ENCODE results near the gene TMEM63C. TPM values are rescaled to one million over a fixed set of nuclear protein-coding genes. Genes with fewer than 3 reads are reported as not detected.

The TMEM63C gene
- total RNA-seq, 3 donors from 2014 or later (not counting 1 experiment from before 2014, with no cell fraction given), result 1.5 to 5.1 (median 2.1) TPM

GRCh38 chr14:77248666-77249065 is 67.1 kb downstream of the TMEM63C start:
- Mint-ChIP-seq H3K27ac (no peak overlapping the region), H3K4me3 (no peak overlapping the region), H3K9me3 (no peaks in the 10 kb centered on the region), H3K27me3 (ENCODE audit: low read depth in 2 of 2) (peaks cover 0 to 11% of the 10 kb centered on the region in 2 donors), H3K36me3 (no peaks in the 10 kb centered on the region), H3K4me1 (no peaks in the 10 kb centered on the region)
- no peak for DNase-seq
- no peaks in the 10 kb centered on the region for H3K27me3 ChIP-seq (ENCODE audit: control insufficient read depth, insufficient read depth, low read length)
- no peaks in the 10 kb centered on the region for H3K9me3 ChIP-seq (ENCODE audit: control insufficient read depth, insufficient read depth, low read length)
- intact Hi-C loops (cut with micrococcal nuclease), result no loop called here
- no peak for TF ChIP-seq CTCF (IDR thresholded peaks at IDR 0.05)
- no peak for ATAC-seq
- no peak overlapping the region for H3K4me3 ChIP-seq (ENCODE audit: low read length)
- WGBS (ENCODE audit: insufficient coverage), result 97% methylated on average over 7 of the region's 7 CpGs
- no peak overlapping the region for H3K27ac ChIP-seq (ENCODE audit: low read length)
- H3K4me1 ChIP-seq (ENCODE audit: control insufficient read depth, insufficient read depth, low read length), result peaks cover 7% of the 10 kb centered on the region
- H3K36me3 ChIP-seq (ENCODE audit: control insufficient read depth, insufficient read depth, low read length), result no peaks in the 10 kb centered on the region

GRCh38 chr14:77249286-77249685 is 67.7 kb downstream of the TMEM63C start:
- DNase-seq, result no peak
- no peak for TF ChIP-seq CTCF (IDR thresholded peaks at IDR 0.05)
- H3K27ac Mint-ChIP-seq, result no peak overlapping the region
- H3K36me3 Mint-ChIP-seq, result no peaks in the 10 kb centered on the region
- H3K4me3 Mint-ChIP-seq, result no peak overlapping the region
- Histone ChIP-seq H3K4me3 (ENCODE audit: low read length) (no peak overlapping the region), H3K27me3 (ENCODE audit: control insufficient read depth, insufficient read depth, low read length) (no peaks in the 10 kb centered on the region), H3K4me1 (ENCODE audit: control insufficient read depth, insufficient read depth, low read length) (peaks cover 4% of the 10 kb centered on the region), H3K36me3 (ENCODE audit: control insufficient read depth, insufficient read depth, low read length) (no peaks in the 10 kb centered on the region), H3K27ac (ENCODE audit: low read length) (no peak overlapping the region), H3K9me3 (ENCODE audit: control insufficient read depth, insufficient read depth, low read length) (no peaks in the 10 kb centered on the region)
- no peaks in the 10 kb centered on the region for H3K9me3 Mint-ChIP-seq
- H3K27me3 Mint-ChIP-seq (ENCODE audit: low read depth in 2 of 2), result peaks cover 0 to 11% of the 10 kb centered on the region in 2 donors
- no peak for ATAC-seq
- WGBS (ENCODE audit: insufficient coverage), result 94% methylated on average over 7 of the region's 7 CpGs
- intact Hi-C loops (cut with micrococcal nuclease), result no loop called here
- H3K4me1 Mint-ChIP-seq, result no peaks in the 10 kb centered on the region

- Mint-ChIP-seq H3K9me3 (no peaks in the 10 kb centered on the region), H3K4me3 (no peak overlapping the region), H3K36me3 (no peaks in the 10 kb centered on the region), H3K27me3 (ENCODE audit: low read depth in 2 of 2) (peaks cover 0 to 9% of the 10 kb centered on the region in 2 donors), H3K4me1 (no peaks in the 10 kb centered on the region), H3K27ac (no peak overlapping the region)
- Histone ChIP-seq H3K4me1 (ENCODE audit: control insufficient read depth, insufficient read depth, low read length) (no peaks in the 10 kb centered on the region), H3K27me3 (ENCODE audit: control insufficient read depth, insufficient read depth, low read length) (no peaks in the 10 kb centered on the region), H3K27ac (ENCODE audit: low read length) (no peak overlapping the region), H3K9me3 (ENCODE audit: control insufficient read depth, insufficient read depth, low read length) (no peaks in the 10 kb centered on the region), H3K36me3 (ENCODE audit: control insufficient read depth, insufficient read depth, low read length) (no peaks in the 10 kb centered on the region), H3K4me3 (ENCODE audit: low read length) (no peak overlapping the region)
- WGBS (ENCODE audit: insufficient coverage), result 92% methylated on average over 6 of the region's 6 CpGs
- ATAC-seq (no peak), DNase-seq (no peak)
- intact Hi-C loops (cut with micrococcal nuclease), result no loop called here
- no peak for TF ChIP-seq CTCF (IDR thresholded peaks at IDR 0.05)
These were observed 69.3 kb downstream of the TMEM63C start for GRCh38 chr14:77250927-77251326.

GRCh38 chr14:77251870-77252269 is 70.3 kb downstream of the TMEM63C start:
- intact Hi-C loops (cut with micrococcal nuclease), result no loop called here
- H3K4me3 Mint-ChIP-seq, result no peak overlapping the region
- no peak for ATAC-seq
- Histone ChIP-seq H3K36me3 (ENCODE audit: control insufficient read depth, insufficient read depth, low read length) (no peaks in the 10 kb centered on the region), H3K9me3 (ENCODE audit: control insufficient read depth, insufficient read depth, low read length) (no peaks in the 10 kb centered on the region), H3K4me1 (ENCODE audit: control insufficient read depth, insufficient read depth, low read length) (no peaks in the 10 kb centered on the region), H3K27me3 (ENCODE audit: control insufficient read depth, insufficient read depth, low read length) (no peaks in the 10 kb centered on the region), H3K4me3 (ENCODE audit: low read length) (no peak overlapping the region), H3K27ac (ENCODE audit: low read length) (no peak overlapping the region)
- H3K27ac Mint-ChIP-seq, result no peak overlapping the region
- no peaks in the 10 kb centered on the region for H3K4me1 Mint-ChIP-seq
- no peaks in the 10 kb centered on the region for H3K9me3 Mint-ChIP-seq
- peaks cover 0 to 6% of the 10 kb centered on the region in 2 donors for H3K27me3 Mint-ChIP-seq (ENCODE audit: low read depth in 2 of 2)
- WGBS (ENCODE audit: insufficient coverage), result 95% methylated on average over 11 of the region's 11 CpGs
- no peak for TF ChIP-seq CTCF (IDR thresholded peaks at IDR 0.05)
- no peaks in the 10 kb centered on the region for H3K36me3 Mint-ChIP-seq
- no peak for DNase-seq

All from natural killer cell (primary cell).